ENCODE results near the gene ADCY6.
"Not testable (repeated sequence)": the region's sequence is repeated elsewhere in the genome, so short reads cannot be mapped to it uniquely, and the experiment has no call there.

Gene ADCY6

DNA sequence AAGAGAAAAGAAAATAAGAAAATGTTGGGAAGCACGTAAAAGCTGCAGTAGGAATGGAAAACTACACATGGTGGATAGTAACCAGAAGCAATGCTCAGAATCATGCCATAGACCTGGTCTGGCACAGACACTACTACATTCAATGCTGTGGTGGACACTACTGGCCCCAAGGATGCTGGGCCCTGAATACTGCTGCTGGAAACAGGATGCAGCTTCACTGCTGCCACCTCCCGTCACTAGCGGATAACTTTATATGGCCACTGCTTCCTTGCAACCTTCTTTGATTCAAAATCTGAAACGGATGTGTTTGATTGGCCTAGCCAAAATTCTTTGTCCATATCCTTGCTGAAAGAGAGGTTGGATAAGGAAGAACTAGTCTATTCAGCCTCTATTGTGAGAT lies 30.7 kb downstream of the ADCY6 start:
- 75 to 84% methylated on average over 4 of the region's 4 CpGs for WGBS, 2 experiments

GRCh38 chr12:48750769-48751356 lies 38.0 kb downstream of the ADCY6 start:
- H3K4me1 ChIP-seq (ENCODE audit: control insufficient read depth, insufficient read depth, low read length), result no peaks in the 10 kb centered on the region
- H3K4me3 ChIP-seq (ENCODE audit: insufficient read depth, low read depth, low read length), result no peak overlapping the region
- H3K36me3 ChIP-seq (ENCODE audit: control insufficient read depth, insufficient read depth, low read length), result no peaks in the 10 kb centered on the region
- no peaks in the 10 kb centered on the region for H3K9me3 ChIP-seq (ENCODE audit: control insufficient read depth, low read length)
- WGBS, 2 experiments, result 45 to 76% methylated on average over 1 to 2 of the region's 2 CpGs
- no peaks in the 10 kb centered on the region for H3K27me3 ChIP-seq (ENCODE audit: control insufficient read depth, insufficient read depth, low read length, poor library complexity, severe bottlenecking)
- no peak overlapping the region for H3K27ac ChIP-seq (ENCODE audit: insufficient read depth, low read depth, low read length, poor library complexity, severe bottlenecking)

More for the DNA sequence above, 30.7 kb downstream of the ADCY6 start:
- no peaks in the 10 kb centered on the region for H3K36me3 ChIP-seq (ENCODE audit: control insufficient read depth, insufficient read depth, low read length)
- no peaks in the 10 kb centered on the region for H3K27me3 ChIP-seq (ENCODE audit: control insufficient read depth, insufficient read depth, low read length, poor library complexity, severe bottlenecking)
- H3K4me3 ChIP-seq (ENCODE audit: insufficient read depth, low read depth, low read length), result no peak overlapping the region
- no peak overlapping the region for H3K27ac ChIP-seq (ENCODE audit: insufficient read depth, low read depth, low read length, poor library complexity, severe bottlenecking)
- H3K4me1 ChIP-seq (ENCODE audit: control insufficient read depth, insufficient read depth, low read length), result no peaks in the 10 kb centered on the region
- H3K9me3 ChIP-seq (ENCODE audit: control insufficient read depth, low read length), result no peaks in the 10 kb centered on the region

DNA sequence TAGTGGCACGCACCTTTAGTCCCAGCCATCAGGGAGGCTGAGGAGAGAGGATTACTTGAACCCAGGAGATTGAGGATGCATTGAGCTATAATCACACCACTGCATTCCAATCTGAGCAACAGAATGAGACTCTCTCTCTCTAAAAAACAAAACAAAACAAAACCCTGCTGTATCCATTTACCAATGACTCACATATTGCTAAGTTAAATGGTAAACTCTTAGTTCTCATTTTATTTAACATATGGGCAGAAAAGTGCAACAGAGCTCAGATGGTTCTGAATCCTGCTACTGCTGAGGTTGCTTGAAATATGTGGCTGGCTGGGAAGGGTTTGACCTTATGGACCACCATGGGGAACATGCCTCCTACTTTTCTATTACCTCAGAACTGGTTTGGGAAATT lies 38.7 kb downstream of the ADCY6 start:
- WGBS, 2 experiments, result 85 to 91% methylated on average over 1 of the region's 1 CpG
- H3K4me1 ChIP-seq (ENCODE audit: control insufficient read depth, insufficient read depth, low read length), result no peaks in the 10 kb centered on the region
- no peak overlapping the region for H3K4me3 ChIP-seq (ENCODE audit: insufficient read depth, low read depth, low read length)
- no peaks in the 10 kb centered on the region for H3K36me3 ChIP-seq (ENCODE audit: control insufficient read depth, insufficient read depth, low read length)
- no peaks in the 10 kb centered on the region for H3K27me3 ChIP-seq (ENCODE audit: control insufficient read depth, insufficient read depth, low read length, poor library complexity, severe bottlenecking)
- H3K9me3 ChIP-seq (ENCODE audit: control insufficient read depth, low read length), result no peaks in the 10 kb centered on the region
- H3K27ac ChIP-seq (ENCODE audit: insufficient read depth, low read depth, low read length, poor library complexity, severe bottlenecking), result no peak overlapping the region

- H3K27ac ChIP-seq (ENCODE audit: insufficient read depth, low read depth, low read length, poor library complexity, severe bottlenecking), result no peak overlapping the region
- H3K27me3 ChIP-seq (ENCODE audit: control insufficient read depth, insufficient read depth, low read length, poor library complexity, severe bottlenecking), result peaks cover 8% of the 10 kb centered on the region
- H3K4me1 ChIP-seq (ENCODE audit: control insufficient read depth, insufficient read depth, low read length), result no peaks in the 10 kb centered on the region
- H3K4me3 ChIP-seq (ENCODE audit: insufficient read depth, low read depth, low read length), result no peak overlapping the region
- WGBS, 2 experiments, result 87 to 95% methylated on average over 7 of the region's 9 CpGs
- no peaks in the 10 kb centered on the region for H3K36me3 ChIP-seq (ENCODE audit: control insufficient read depth, insufficient read depth, low read length)
- no peaks in the 10 kb centered on the region for H3K9me3 ChIP-seq (ENCODE audit: control insufficient read depth, low read length)
These were observed 44.5 kb downstream of the ADCY6 start for GRCh38 chr12:48744251-48745008.

GRCh38 chr12:48739618-48740269 lies 49.1 kb downstream of the ADCY6 start:
- 70 to 82% methylated on average over 5 of the region's 5 CpGs for WGBS, 2 experiments

DNA sequence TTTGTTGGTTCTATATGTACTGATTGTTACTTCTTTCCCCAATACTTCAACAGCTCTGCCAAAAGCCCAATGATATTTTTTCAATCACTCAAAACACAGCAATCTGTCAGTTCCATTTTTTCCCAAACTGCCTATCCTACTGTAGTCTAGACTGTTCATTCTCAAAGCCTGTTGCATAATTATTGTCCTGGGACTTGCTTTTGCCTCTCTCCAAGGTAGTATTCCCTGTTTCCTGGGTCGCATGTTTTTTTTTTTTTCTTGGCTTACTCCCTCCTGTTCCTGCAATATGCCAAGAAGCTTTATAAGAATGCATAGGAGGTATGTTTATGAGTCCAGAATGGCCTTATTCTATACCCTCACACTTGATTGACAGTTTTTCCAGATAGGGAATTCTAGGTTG lies 52.4 kb downstream of the ADCY6 start:
- H3K4me1 ChIP-seq (ENCODE audit: control insufficient read depth, insufficient read depth, low read length), result no peaks in the 10 kb centered on the region
- no peaks in the 10 kb centered on the region for H3K36me3 ChIP-seq (ENCODE audit: control insufficient read depth, insufficient read depth, low read length)
- peaks cover 16% of the 10 kb centered on the region for H3K27me3 ChIP-seq (ENCODE audit: control insufficient read depth, insufficient read depth, low read length, poor library complexity, severe bottlenecking)
- H3K27ac ChIP-seq (ENCODE audit: insufficient read depth, low read depth, low read length, poor library complexity, severe bottlenecking), result no peak overlapping the region
- no peak overlapping the region for H3K4me3 ChIP-seq (ENCODE audit: insufficient read depth, low read depth, low read length)
- H3K9me3 ChIP-seq (ENCODE audit: control insufficient read depth, low read length), result no peaks in the 10 kb centered on the region
- WGBS, 2 experiments, result 67 to 71% methylated on average over 1 of the region's 1 CpG

More at GRCh38 chr12:48739618-48740269, 49.1 kb downstream of the ADCY6 start:
- Histone ChIP-seq H3K4me3 (ENCODE audit: insufficient read depth, low read depth, low read length) (no peak overlapping the region), H3K9me3 (ENCODE audit: control insufficient read depth, low read length) (no peaks in the 10 kb centered on the region), H3K27me3 (ENCODE audit: control insufficient read depth, insufficient read depth, low read length, poor library complexity, severe bottlenecking) (peaks cover 16% of the 10 kb centered on the region), H3K36me3 (ENCODE audit: control insufficient read depth, insufficient read depth, low read length) (no peaks in the 10 kb centered on the region), H3K4me1 (ENCODE audit: control insufficient read depth, insufficient read depth, low read length) (no peaks in the 10 kb centered on the region), H3K27ac (ENCODE audit: insufficient read depth, low read depth, low read length, poor library complexity, severe bottlenecking) (no peak overlapping the region)

DNA sequence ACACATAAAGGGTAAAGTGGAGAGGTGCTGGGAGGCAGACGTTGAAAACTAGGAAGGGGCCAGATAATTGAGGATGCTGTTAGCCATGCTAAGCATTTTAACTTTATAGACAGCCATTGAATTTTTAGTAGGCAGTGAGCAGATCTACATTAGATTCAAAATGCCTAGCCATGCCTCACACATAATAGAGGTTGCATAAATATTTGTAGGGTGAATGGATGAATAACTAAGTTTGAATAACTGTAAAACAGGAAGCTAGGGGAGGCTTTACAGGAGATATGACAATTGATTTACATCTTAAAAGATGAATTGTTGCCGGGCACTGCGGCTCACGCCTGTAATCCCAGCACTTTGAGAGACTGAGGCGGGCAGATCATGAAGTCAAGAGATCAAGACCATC lies 60.1 kb downstream of the ADCY6 start:
- Histone ChIP-seq H3K27ac (ENCODE audit: insufficient read depth, low read depth, low read length, poor library complexity, severe bottlenecking) (no peak overlapping the region), H3K4me1 (ENCODE audit: control insufficient read depth, insufficient read depth, low read length) (no peaks in the 10 kb centered on the region), H3K36me3 (ENCODE audit: control insufficient read depth, insufficient read depth, low read length) (no peaks in the 10 kb centered on the region), H3K4me3 (ENCODE audit: insufficient read depth, low read depth, low read length) (no peak overlapping the region), H3K27me3 (ENCODE audit: control insufficient read depth, insufficient read depth, low read length, poor library complexity, severe bottlenecking) (no peaks in the 10 kb centered on the region), H3K9me3 (ENCODE audit: control insufficient read depth, low read length) (no peaks in the 10 kb centered on the region)
- 87 to 89% methylated on average over 5 of the region's 5 CpGs for WGBS, 2 experiments

- not testable (repeated sequence) for H3K27me3 ChIP-seq (ENCODE audit: control insufficient read depth, insufficient read depth, low read length, poor library complexity, severe bottlenecking); H3K4me3 ChIP-seq (ENCODE audit: insufficient read depth, low read depth, low read length); H3K4me1 ChIP-seq (ENCODE audit: control insufficient read depth, insufficient read depth, low read length); H3K9me3 ChIP-seq (ENCODE audit: control insufficient read depth, low read length); H3K36me3 ChIP-seq (ENCODE audit: control insufficient read depth, insufficient read depth, low read length); H3K27ac ChIP-seq (ENCODE audit: insufficient read depth, low read depth, low read length, poor library complexity, severe bottlenecking)
- WGBS, 2 experiments, result 90 to 92% methylated on average over 1 of the region's 1 CpG
These were observed 68.2 kb downstream of the ADCY6 start for GRCh38 chr12:48720737-48721136.

- not testable (repeated sequence) for H3K36me3 ChIP-seq (ENCODE audit: control insufficient read depth, insufficient read depth, low read length); H3K27ac ChIP-seq (ENCODE audit: insufficient read depth, low read depth, low read length, poor library complexity, severe bottlenecking); H3K4me1 ChIP-seq (ENCODE audit: control insufficient read depth, insufficient read depth, low read length); H3K4me3 ChIP-seq (ENCODE audit: insufficient read depth, low read depth, low read length); H3K9me3 ChIP-seq (ENCODE audit: control insufficient read depth, low read length); H3K27me3 ChIP-seq (ENCODE audit: control insufficient read depth, insufficient read depth, low read length, poor library complexity, severe bottlenecking)
- 66 to 71% methylated on average over 2 of the region's 2 CpGs for WGBS, 2 experiments
These were observed 68.7 kb downstream of the ADCY6 start for GRCh38 chr12:48720171-48720570.

GRCh38 chr12:48719002-48719401 lies 69.9 kb downstream of the ADCY6 start:
- H3K27me3 ChIP-seq (ENCODE audit: control insufficient read depth, insufficient read depth, low read length, poor library complexity, severe bottlenecking); H3K4me3 ChIP-seq (ENCODE audit: insufficient read depth, low read depth, low read length); H3K4me1 ChIP-seq (ENCODE audit: control insufficient read depth, insufficient read depth, low read length); H3K9me3 ChIP-seq (ENCODE audit: control insufficient read depth, low read length); H3K36me3 ChIP-seq (ENCODE audit: control insufficient read depth, insufficient read depth, low read length); H3K27ac ChIP-seq (ENCODE audit: insufficient read depth, low read depth, low read length, poor library complexity, severe bottlenecking): not testable (repeated sequence)
- 87 to 91% methylated on average over 3 of the region's 4 CpGs for WGBS, 2 experiments
